NB4 (cell line): ENCODE results near the gene ANO9.

Experiments
- POLR2A ChIP-seq: IDR thresholded peaks from 2 replicates; pipeline ENCODE4 v1.6.1; 2011; ENCODE audit warnings: mild to moderate bottlenecking; ENCODE audit not compliant: insufficient read length; ENCODE audit errors: extremely low read depth
- TF ChIP-seq, protein P1 (sequence below): IDR thresholded peaks from one replicate; pipeline ENCODE4 v1.5.1; 2012; ENCODE audit warnings: low read depth, low read length
- TF ChIP-seq, protein P2 (sequence below): IDR thresholded peaks from 2 replicates; pipeline ENCODE4 v1.6.1; 2011; ENCODE audit warnings: low read depth, low read length

DNA sequence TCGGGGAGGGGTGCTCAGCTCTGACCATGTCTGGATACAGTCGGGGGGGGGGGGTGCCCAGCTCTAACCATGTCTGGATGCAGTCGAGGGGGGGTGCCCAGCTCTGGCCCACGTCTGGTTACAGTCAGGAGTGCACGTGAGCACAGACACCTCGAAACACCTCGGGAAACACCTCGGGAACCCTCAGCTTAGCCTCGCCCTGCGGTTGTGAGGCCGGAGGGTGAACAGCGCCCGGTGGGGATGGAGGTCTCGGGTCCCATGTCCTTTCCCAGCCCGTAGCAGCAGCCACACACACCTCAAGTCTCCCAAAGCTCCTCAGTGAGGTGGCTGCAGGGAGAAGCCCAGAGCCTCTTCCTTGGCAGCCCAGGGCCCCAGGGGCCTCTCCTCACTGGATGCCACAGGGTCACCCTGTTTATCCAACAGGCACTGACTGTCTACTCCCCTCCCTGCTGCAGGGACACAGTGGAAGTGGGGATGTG is 29.1 kb downstream of the ANO9 start:
- TF ChIP-seq, protein P1, sequence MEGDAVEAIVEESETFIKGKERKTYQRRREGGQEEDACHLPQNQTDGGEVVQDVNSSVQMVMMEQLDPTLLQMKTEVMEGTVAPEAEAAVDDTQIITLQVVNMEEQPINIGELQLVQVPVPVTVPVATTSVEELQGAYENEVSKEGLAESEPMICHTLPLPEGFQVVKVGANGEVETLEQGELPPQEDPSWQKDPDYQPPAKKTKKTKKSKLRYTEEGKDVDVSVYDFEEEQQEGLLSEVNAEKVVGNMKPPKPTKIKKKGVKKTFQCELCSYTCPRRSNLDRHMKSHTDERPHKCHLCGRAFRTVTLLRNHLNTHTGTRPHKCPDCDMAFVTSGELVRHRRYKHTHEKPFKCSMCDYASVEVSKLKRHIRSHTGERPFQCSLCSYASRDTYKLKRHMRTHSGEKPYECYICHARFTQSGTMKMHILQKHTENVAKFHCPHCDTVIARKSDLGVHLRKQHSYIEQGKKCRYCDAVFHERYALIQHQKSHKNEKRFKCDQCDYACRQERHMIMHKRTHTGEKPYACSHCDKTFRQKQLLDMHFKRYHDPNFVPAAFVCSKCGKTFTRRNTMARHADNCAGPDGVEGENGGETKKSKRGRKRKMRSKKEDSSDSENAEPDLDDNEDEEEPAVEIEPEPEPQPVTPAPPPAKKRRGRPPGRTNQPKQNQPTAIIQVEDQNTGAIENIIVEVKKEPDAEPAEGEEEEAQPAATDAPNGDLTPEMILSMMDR = no peak
- TF ChIP-seq POLR2A = no peak
- TF ChIP-seq, protein P2, sequence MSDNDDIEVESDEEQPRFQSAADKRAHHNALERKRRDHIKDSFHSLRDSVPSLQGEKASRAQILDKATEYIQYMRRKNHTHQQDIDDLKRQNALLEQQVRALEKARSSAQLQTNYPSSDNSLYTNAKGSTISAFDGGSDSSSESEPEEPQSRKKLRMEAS = no peak
